Activated naive CD4-positive, alpha-beta T cell treated with anti-CD3 and anti-CD28 coated beads for 36 hours (primary cell): Measurements from ENCODE around the gene PITPNC1. TPM values are rescaled to one million over a fixed set of nuclear protein-coding genes. Genes with fewer than 3 reads are reported as not detected.

Source experiments
- CTCF ChIA-PET: fragments of 350-600 bp; sonication (Branson Sonifier 250); formaldehyde crosslinking; loops from one replicate; lab custom pipeline; 2021; ENCODE audit warnings: antibody characterized with exemption; lab: Charles Lee
- DNase-seq: peaks from one replicate; pipeline ENCODE4 v3.0.0-alpha.2; 2020
- H3K27ac Mint-ChIP-seq: one replicate; pipeline ENCODE4 v1.8.0; 2021; ENCODE audit warnings: mild to moderate bottlenecking, mixed read lengths
- H3K27me3 Mint-ChIP-seq: one replicate; pipeline ENCODE4 v1.8.0; 2021; ENCODE audit warnings: low read depth, mixed read lengths
- H3K36me3 Mint-ChIP-seq: one replicate; pipeline ENCODE4 v1.8.0; 2021; ENCODE audit warnings: low read depth, mixed read lengths
- H3K4me1 Mint-ChIP-seq: one replicate; pipeline ENCODE4 v1.8.0; 2021; ENCODE audit warnings: low read depth, mixed read lengths
- H3K4me3 Mint-ChIP-seq: one replicate; pipeline ENCODE4 v1.8.0; 2021; ENCODE audit warnings: mild to moderate bottlenecking, moderate library complexity, mixed read lengths
- H3K9me3 Mint-ChIP-seq: one replicate; pipeline ENCODE4 v1.8.0; 2021; ENCODE audit warnings: mixed read lengths
- intact Hi-C: fragments of 100-400 bp; cut with micrococcal nuclease; formaldehyde crosslinking; loops from one replicate; pipeline ENCODE4 v1.15.1; 2023
- total RNA-seq, 2 experiments: library from RNA; stranded (reverse); gene quantifications; one replicate each; pipeline ENCODE4 v1.2.3, GENCODE V29; 2021

The PITPNC1 gene
- total RNA-seq, 2 experiments from 2014 or later = 58.7 to 60.0 TPM

DNA sequence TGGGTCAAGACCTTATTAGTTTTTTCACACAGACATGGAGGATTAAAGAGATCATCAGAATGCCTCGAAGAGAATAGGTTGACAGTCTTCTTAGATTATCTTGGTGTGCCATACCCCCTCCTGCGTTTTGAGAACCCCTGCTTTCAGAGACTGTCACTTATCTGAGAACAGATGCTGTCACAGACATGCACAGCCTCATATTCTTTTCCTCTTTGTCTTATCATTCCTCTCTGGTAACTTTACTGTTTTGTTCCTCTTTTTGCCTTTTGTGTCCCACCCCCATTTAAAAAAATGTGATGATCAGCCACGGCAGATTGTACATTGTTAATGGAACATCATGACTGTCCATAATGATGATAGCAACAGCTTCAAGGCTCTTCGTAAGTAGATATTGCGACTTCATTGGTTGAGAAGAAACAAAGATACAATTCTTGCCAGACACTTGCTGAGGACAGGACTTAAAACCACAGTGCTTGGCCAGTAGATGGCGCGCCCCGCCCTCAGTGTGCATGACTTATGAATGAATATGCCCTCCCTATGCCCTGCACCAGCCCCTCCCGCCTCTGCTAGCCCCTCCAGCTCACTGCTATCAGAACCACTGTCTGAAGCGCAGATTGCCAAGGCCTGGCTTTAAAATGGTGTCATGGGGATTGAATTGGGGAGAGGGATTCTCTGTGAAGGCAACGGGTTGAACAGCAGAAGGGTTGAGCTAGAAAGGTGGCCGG, 2.6 kb upstream of the PITPNC1 start:
- H3K27me3 Mint-ChIP-seq = no peaks in the 10 kb centered on the region
- H3K4me1 Mint-ChIP-seq = peaks cover 24% of the 10 kb centered on the region
- H3K36me3 Mint-ChIP-seq = peaks cover 6% of the 10 kb centered on the region
- intact Hi-C loops = loop anchor here (1.0 to 10.0 kb wide), 7 partner anchors 229 to 648 kb away; partner anchors contain the start of genes C17orf58 and NOL11
- H3K4me3 Mint-ChIP-seq = peak overlapping the region; percentile 28
- H3K27ac Mint-ChIP-seq = peak overlapping the region; percentile 10
- peak; percentile 94 for DNase-seq
- no peaks in the 10 kb centered on the region for H3K9me3 Mint-ChIP-seq
- CTCF ChIA-PET = interaction anchor here (0.5 to 13.0 kb wide), 39 partner anchors 9 to 504 kb away, joined by 3 to 245 read pairs (median 4); partner anchors contain the start of gene PSMD12

DNA sequence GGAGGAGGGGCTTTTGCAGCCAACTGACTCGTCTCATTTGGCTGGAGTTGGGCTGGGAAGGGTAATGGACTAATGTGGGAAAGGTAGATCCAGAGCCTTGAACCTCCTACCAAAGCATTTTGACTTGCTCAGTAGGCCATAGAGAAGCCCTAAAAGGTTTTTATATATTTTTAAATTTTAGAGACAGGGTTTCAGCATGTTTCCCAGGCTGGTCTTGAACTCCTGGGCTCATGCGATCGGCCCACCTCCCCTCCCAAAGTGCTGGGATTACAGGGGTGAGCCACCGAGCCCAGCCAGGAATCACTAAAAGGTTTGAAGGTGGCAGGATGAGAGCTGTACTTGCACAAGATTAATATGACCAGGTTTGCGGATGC, 2.0 kb upstream of the PITPNC1 start:
- H3K4me3 Mint-ChIP-seq = no peak overlapping the region
- H3K4me1 Mint-ChIP-seq = peaks cover 29% of the 10 kb centered on the region
- DNase-seq = no peak

DNA sequence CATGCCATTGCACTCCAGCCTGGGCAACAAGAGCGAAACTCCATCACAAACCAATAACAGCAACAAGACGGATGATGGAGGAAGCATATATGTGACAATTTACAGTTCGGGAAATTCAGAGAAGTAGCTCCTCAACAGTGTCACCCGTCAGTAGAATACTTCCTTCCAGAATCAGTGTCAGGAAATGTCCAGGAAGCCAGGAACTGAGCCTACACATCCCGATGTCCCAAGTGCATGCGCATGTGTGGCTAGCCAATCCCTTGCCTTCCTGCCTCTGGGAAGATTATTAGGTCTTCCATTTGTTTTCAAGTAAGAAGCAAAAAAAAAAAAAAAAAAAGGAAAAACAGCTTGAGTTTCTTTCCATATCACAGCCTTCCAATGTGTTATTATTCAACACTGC, 1.4 kb upstream of the PITPNC1 start:
- no peak for DNase-seq
- H3K4me3 Mint-ChIP-seq = no peak overlapping the region
- no peaks in the 10 kb centered on the region for H3K27me3 Mint-ChIP-seq
- no peaks in the 10 kb centered on the region for H3K9me3 Mint-ChIP-seq
- CTCF ChIA-PET = interaction anchor here (0.6 to 13.0 kb wide), 27 partner anchors 10 to 341 kb away, joined by 3 to 245 read pairs (median 7); partner anchors contain the start of gene PSMD12
- no peak overlapping the region for H3K27ac Mint-ChIP-seq
- H3K36me3 Mint-ChIP-seq = peaks cover 10% of the 10 kb centered on the region
- intact Hi-C loops = loop anchor here (5.0 to 10.0 kb wide), 2 partner anchors 619 to 647 kb away; partner anchors contain the start of gene C17orf58
- peaks cover 31% of the 10 kb centered on the region for H3K4me1 Mint-ChIP-seq

More for the DNA sequence above, 2.0 kb upstream of the PITPNC1 start:
- CTCF ChIA-PET = interaction anchor here (0.5 to 13.0 kb wide), 32 partner anchors 9 to 363 kb away, joined by 3 to 245 read pairs (median 6); partner anchors contain the start of gene PSMD12
- Mint-ChIP-seq H3K27me3 (no peaks in the 10 kb centered on the region), H3K27ac (no peak overlapping the region), H3K36me3 (peaks cover 10% of the 10 kb centered on the region), H3K9me3 (no peaks in the 10 kb centered on the region)
- intact Hi-C loops = loop anchor here (5.0 to 10.0 kb wide), 2 partner anchors 620 to 647 kb away; partner anchors contain the start of gene C17orf58

DNA sequence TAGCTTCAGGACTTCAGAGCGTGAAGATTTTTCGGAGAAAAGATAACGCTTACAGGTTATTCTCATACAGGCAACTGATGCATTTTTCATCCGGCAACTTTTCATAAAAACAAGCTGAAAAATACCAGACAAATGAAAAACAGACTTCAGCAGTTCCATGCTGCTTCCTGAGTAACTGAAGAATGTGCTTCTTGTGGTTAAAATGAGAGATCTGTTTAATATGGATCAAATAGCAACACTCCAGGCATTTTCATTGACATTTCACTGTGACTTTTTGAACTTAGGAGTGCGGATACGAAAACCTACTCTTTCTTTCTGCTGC, 705 bp upstream of the PITPNC1 start:
- intact Hi-C loops = loop anchor here (5.0 to 10.0 kb wide), 2 partner anchors 618 to 646 kb away; partner anchors contain the start of gene C17orf58
- Mint-ChIP-seq H3K9me3 (no peaks in the 10 kb centered on the region), H3K4me1 (peaks cover 33% of the 10 kb centered on the region)

DNA sequence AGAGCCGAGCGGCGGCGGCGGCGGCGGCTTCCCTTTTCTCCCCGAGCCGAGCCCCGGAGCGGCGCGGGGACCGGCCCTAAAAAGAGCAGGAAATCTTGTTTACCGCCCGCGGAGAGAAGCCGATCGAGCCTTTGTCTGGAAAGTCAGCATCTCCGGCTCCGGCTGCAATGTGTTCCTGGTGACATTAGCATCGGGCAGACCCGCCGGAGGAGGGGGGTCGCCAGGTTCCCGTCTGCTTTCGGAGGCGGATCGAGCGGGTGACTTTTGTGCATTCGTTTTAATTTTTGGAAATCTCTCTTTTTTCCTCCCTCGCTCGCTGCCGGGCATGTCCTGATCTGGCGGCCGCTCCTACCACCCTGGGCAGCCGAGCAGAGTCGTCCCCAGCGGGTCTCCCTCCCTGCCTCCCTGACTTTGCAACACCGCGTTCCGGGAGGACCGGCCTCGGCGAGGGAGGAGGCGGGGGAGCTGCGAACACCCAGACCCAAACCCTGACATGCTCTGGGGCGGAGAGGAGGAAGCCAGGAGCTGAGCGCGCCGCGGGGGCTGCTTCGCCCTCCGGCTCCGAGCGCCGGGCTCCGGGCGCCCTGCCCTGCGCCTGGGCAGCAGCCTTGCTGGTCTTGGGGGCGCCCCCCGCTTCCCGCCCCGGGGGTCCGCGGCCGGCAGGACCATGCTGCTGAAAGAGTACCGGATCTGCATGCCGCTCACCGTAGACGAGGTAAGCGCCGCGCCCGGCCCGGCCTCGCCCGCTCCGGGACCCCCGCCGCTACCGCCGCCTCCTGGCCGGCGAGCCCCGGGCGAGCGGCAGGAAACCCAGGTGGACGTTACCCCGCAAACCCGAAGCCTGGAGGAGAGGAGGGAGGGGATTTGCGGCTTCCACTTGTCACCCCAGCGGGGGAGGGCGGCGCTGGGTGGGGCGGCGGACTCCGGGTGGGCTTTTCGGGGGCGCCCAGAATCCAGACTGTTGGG, 690 bp downstream of the PITPNC1 start:
- peaks cover 46% of the 10 kb centered on the region for H3K4me1 Mint-ChIP-seq
- intact Hi-C loops = loop anchor here (1.0 to 10.0 kb wide), 3 partner anchors 11 to 645 kb away; partner anchors contain the start of genes C17orf58 and PSMD12
- H3K36me3 Mint-ChIP-seq = peaks cover 10% of the 10 kb centered on the region
- H3K27ac Mint-ChIP-seq = peak overlapping the region; percentile 82
- peak; percentile 51 for DNase-seq
- no peaks in the 10 kb centered on the region for H3K9me3 Mint-ChIP-seq
- CTCF ChIA-PET = interaction anchor here (0.5 to 13.0 kb wide), 26 partner anchors 8 to 333 kb away, joined by 3 to 245 read pairs (median 4); partner anchors contain the start of gene PSMD12
- H3K4me3 Mint-ChIP-seq = peak overlapping the region; percentile 88
- no peaks in the 10 kb centered on the region for H3K27me3 Mint-ChIP-seq

More for the DNA sequence above, 705 bp upstream of the PITPNC1 start:
- CTCF ChIA-PET = interaction anchor here (0.7 to 13.0 kb wide), 16 partner anchors 10 to 341 kb away, joined by 3 to 245 read pairs (median 8); partner anchors contain the start of gene PSMD12
- H3K4me3 Mint-ChIP-seq = peak overlapping the region; percentile 88
- H3K36me3 Mint-ChIP-seq = peaks cover 10% of the 10 kb centered on the region
- no peak overlapping the region for H3K27ac Mint-ChIP-seq
- no peaks in the 10 kb centered on the region for H3K27me3 Mint-ChIP-seq
- DNase-seq = no peak

DNA sequence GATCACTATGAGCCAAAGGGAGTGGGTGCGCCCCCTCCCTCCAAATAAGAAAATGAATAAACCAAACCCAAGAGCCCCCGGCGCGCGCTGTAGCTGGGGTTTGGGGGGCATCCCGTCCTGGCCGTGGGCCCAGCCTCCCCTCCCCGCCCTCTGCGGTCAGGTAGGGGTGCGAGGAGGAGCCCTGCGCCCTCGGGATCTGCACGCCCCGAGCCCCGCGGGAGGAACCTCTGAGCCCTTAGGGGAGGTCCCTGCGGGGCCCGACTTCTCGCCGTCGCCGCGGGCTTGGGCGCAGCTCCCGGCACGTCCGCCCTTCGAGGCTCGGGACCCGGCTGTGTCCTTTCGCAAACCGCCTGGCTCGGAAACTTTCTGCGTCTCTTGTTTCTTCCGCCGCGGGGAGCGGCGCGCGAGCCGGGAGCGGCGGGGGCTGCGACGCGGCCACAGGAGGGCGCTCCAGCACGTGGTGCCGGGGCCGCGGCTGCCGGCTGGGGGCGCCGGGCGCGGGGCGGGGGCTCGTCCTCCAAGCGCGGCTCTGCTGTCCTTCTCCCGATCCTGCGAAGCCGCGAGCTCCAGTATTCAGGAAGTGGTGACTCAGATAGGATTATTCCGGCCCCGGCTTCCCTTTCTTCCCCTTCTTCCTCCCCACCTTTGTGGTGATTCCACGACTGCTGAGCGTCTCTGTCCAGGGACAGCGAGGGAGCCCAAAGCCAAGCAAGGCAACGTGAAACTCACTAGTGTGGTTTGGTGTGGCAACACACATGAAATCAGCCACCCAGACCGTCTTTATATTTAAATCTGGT, 1.6 kb downstream of the PITPNC1 start:
- CTCF ChIA-PET = interaction anchor here (0.5 to 13.0 kb wide), 34 partner anchors 9 to 332 kb away, joined by 3 to 245 read pairs (median 5); no protein-coding TSS in a partner anchor
- no peaks in the 10 kb centered on the region for H3K27me3 Mint-ChIP-seq
- DNase-seq = peak; percentile 82
- H3K4me3 Mint-ChIP-seq = peak overlapping the region; percentile 84
- H3K9me3 Mint-ChIP-seq = no peaks in the 10 kb centered on the region
- H3K36me3 Mint-ChIP-seq = peaks cover 11% of the 10 kb centered on the region
- intact Hi-C loops = loop anchor here (1.0 to 10.0 kb wide), 6 partner anchors 12 to 644 kb away; partner anchors contain the start of gene C17orf58
- H3K4me1 Mint-ChIP-seq = peaks cover 51% of the 10 kb centered on the region
- H3K27ac Mint-ChIP-seq = peak overlapping the region; percentile 89

DNA sequence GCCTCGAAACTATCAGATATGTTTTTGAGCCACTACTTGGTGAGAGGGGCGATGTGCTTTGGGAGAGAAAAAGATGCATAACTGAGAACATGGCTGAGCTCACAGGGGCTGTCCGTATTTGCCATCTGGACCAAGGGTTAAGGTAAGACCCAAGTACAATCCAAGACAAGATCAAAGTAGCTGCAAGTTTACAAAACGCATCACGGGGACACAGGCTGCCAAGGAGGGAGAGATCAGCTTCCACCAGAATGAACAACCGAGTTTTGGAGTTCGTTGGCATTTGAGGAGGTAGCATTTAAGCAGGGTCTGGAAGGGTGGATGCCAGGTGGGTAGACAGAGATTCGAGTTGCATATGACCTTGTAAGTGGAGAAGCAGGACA, 2.2 kb downstream of the PITPNC1 start:
- intact Hi-C loops = loop anchor here (1.0 to 10.0 kb wide), 6 partner anchors 11 to 643 kb away; partner anchors contain the start of gene C17orf58
- Mint-ChIP-seq H3K27me3 (no peaks in the 10 kb centered on the region), H3K36me3 (peaks cover 15% of the 10 kb centered on the region), H3K27ac (peak overlapping the region; percentile 89), H3K9me3 (no peaks in the 10 kb centered on the region), H3K4me3 (peak overlapping the region; percentile 84), H3K4me1 (peaks cover 56% of the 10 kb centered on the region)
- DNase-seq = no peak
- CTCF ChIA-PET = interaction anchor here (0.8 to 13.0 kb wide), 31 partner anchors 8 to 332 kb away, joined by 3 to 245 read pairs (median 5); no protein-coding TSS in a partner anchor

DNA sequence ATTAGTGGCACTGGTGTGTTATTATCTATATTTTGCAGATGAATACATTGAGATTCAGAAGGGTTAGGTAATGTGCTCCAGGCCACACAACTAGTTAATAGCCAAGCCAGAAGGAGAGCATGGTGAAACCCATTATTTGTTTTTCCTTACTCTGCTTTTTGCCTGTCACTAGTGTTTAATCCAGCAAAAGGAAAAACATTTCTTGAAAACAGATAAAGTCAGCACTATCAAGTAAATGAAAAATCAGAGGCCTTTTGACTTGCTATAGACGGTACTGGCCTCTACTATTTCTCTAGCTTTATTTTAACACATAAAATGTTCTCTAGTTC, 4.8 kb downstream of the PITPNC1 start:
- CTCF ChIA-PET = interaction anchor here (0.6 to 13.0 kb wide), 3 partner anchors 96 to 343 kb away, joined by 3 to 245 read pairs (median 5); no protein-coding TSS in a partner anchor
- H3K36me3 Mint-ChIP-seq = peaks cover 20% of the 10 kb centered on the region
- no peaks in the 10 kb centered on the region for H3K27me3 Mint-ChIP-seq
- no peaks in the 10 kb centered on the region for H3K9me3 Mint-ChIP-seq
- H3K27ac Mint-ChIP-seq = peak overlapping the region; percentile 78
- H3K4me3 Mint-ChIP-seq = no peak overlapping the region
- intact Hi-C loops = no loop called here
- H3K4me1 Mint-ChIP-seq = peaks cover 50% of the 10 kb centered on the region
- DNase-seq = no peak

DNA sequence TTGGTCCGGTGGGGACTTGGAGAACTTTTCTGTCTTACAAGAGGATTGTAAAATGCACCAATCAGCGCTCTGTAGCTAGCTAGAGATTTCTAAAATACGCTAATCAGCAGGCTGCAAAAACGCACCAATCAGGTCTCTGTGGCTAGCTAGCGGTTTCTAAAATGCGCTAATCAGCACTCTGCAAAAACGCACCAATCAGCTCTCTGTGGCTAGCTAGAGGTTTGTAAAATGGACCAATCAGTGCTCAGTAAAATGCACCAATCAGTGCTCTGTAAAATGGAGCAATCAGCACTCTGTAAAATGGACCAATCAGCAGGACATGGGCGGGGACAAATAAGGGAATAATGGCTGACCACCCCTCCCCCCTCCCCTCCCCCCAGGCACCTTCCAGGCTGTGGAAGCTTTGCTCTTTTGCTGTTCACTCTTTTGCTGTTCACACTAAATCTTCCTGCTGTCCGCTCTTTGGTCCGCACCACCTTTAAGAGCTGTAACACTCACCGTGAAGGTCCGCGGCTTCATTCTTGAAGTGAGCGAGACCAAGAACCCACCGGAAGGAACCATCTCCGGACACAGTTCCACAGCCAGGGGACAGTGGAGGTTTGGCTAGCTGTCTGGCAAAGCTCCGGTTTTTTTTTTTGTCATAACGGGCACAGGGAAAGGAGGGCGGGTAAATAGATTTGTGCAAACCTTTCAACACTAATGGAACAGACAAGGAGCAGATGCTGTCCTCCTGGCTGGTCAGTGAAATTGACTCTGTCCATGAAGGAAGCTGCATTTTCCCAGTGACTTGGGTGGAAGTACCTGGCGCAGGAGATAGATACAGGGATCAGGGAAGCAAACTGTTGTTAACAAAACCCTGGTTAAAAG, 8.3 kb downstream of the PITPNC1 start:
- H3K36me3 Mint-ChIP-seq = peaks cover 11% of the 10 kb centered on the region
- intact Hi-C loops = no loop called here
- no peak overlapping the region for H3K4me3 Mint-ChIP-seq
- peaks cover 71% of the 10 kb centered on the region for H3K4me1 Mint-ChIP-seq
- DNase-seq = no peak
- H3K9me3 Mint-ChIP-seq = no peaks in the 10 kb centered on the region
- CTCF ChIA-PET = interaction anchor here (0.6 to 8.1 kb wide), 6 partner anchors 10 to 217 kb away, joined by 3 to 167 read pairs (median 20); no protein-coding TSS in a partner anchor
- H3K27ac Mint-ChIP-seq = peak overlapping the region; percentile 51
- no peaks in the 10 kb centered on the region for H3K27me3 Mint-ChIP-seq

DNA sequence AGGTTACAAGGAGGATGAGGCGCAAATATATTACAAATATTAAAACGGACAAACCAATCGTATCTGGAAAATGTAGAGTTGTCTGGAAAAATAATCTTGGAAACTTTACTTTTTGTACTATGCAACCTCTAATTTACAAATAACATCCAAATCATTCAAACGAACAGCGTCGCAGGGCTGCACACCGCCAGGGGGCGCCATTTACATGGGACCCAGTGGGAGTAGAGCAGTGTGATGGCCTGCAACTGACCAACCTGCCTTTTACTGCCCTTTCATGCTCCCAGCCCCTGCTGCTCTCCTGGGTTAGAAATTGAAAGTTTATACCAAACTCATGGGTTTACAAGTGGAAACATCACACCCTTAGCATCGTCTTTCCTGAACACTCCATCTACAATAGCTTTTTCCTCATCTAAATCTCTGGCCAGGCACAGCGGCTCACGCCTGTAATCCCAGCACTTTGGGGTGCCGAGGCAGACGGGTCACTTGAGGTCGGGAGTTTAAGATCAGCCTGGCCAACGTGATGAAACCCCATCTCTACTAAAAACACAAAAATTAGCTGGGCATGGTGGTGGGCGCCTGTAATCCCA, 10.0 kb downstream of the PITPNC1 start:
- no peaks in the 10 kb centered on the region for H3K9me3 Mint-ChIP-seq
- no peak overlapping the region for H3K4me3 Mint-ChIP-seq
- intact Hi-C loops = loop anchor here (1.0 kb wide), 2 partner anchors 88 to 216 kb away; no protein-coding TSS in a partner anchor
- CTCF ChIA-PET = interaction anchor here (0.6 to 8.1 kb wide), 20 partner anchors 8 to 303 kb away, joined by 3 to 167 read pairs (median 5); no protein-coding TSS in a partner anchor
- H3K36me3 Mint-ChIP-seq = peaks cover 12% of the 10 kb centered on the region
- peak; percentile 86 for DNase-seq
- peak overlapping the region; percentile 83 for H3K27ac Mint-ChIP-seq
- H3K4me1 Mint-ChIP-seq = peaks cover 77% of the 10 kb centered on the region
- H3K27me3 Mint-ChIP-seq = no peaks in the 10 kb centered on the region
